ENCODE data around the gene OR5T1. TPM values are rescaled to one million over a fixed set of nuclear protein-coding genes. Genes with fewer than 3 reads are reported as not detected.

The OR5T1 gene
- not detected for total RNA-seq

DNA sequence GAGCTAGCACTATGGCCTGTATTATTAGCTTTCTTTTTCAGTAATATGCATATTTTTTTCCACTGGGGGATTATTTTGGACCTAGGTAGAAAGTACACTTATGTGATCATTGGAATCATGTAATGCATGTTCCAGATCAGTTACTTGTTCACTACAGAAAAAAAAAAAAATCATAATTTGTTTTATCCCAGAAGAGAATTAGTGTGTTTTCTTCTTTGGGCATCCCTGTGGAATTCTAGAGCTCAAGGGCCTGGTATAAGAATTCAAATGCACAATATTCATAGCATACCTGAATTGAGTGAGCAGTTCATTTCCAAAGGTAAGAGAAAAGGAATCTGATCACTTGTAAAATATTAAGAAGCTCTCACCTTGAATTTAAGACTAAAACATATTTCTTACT lies at the start of gene OR5T1:
Gene OR5T1 (plus strand): TSS at position 301 of the 400 bp plus-strand sequence. CDS start 1,485 bp downstream, outside the sequence.
- DNase-seq, result no peak

DNA sequence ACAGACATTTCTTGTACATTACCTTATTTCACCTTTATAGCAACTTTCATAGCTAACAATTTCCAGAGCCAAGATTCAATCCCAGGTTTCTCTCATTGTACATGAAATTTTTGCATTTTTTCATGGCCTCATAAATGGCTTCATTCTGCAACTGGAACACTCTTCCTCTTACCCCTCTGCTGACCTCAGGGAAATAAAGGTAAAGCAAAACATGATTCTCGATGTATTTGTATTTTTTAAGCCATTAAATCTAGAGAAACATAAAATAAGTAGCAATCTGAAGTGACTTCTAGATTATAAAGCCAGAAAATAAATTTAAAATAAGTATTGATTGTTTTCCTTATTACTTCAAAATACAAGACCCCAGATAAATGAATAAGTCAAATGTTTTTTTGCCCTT lies 39.8 kb upstream of the OR5T1 start, which contains the start of gene OR5T2:
Gene OR5T2 (minus strand): TSS at position 101 of the 400 bp plus-strand sequence. CDS start 1,193 bp downstream, outside the sequence.
- H3K27ac Mint-ChIP-seq, result no peak within 1 kb of the TSS
- H3K27me3 Mint-ChIP-seq (ENCODE audit: low read depth), result no peaks in the 10 kb centered on the region
- no peak for DNase-seq
- H3K36me3 Mint-ChIP-seq (ENCODE audit: low read depth), result no peaks in the 10 kb centered on the region
- intact Hi-C loops (cut with micrococcal nuclease), result no loop called here
- H3K4me1 Mint-ChIP-seq (ENCODE audit: low read depth), result no peaks in the 10 kb centered on the region
- H3K4me3 Mint-ChIP-seq, result no peak within 1 kb of the TSS
- peaks cover 8% of the 10 kb centered on the region for H3K9me3 Mint-ChIP-seq
- CTCF ChIA-PET, result no interaction called here

More for the DNA sequence above, at the start of gene OR5T1:
- Mint-ChIP-seq H3K9me3 (peaks cover 14% of the 10 kb centered on the region), H3K4me3 (no peak within 1 kb of the TSS), H3K27me3 (ENCODE audit: low read depth) (no peaks in the 10 kb centered on the region), H3K27ac (no peak within 1 kb of the TSS), H3K4me1 (ENCODE audit: low read depth) (no peaks in the 10 kb centered on the region), H3K36me3 (ENCODE audit: low read depth) (no peaks in the 10 kb centered on the region)
- CTCF ChIA-PET, result interaction anchor here (0.6 kb wide), 1 partner anchor 476 kb away, joined by 3 read pairs; no protein-coding TSS in a partner anchor
- intact Hi-C loops (cut with micrococcal nuclease), result no loop called here

DNA sequence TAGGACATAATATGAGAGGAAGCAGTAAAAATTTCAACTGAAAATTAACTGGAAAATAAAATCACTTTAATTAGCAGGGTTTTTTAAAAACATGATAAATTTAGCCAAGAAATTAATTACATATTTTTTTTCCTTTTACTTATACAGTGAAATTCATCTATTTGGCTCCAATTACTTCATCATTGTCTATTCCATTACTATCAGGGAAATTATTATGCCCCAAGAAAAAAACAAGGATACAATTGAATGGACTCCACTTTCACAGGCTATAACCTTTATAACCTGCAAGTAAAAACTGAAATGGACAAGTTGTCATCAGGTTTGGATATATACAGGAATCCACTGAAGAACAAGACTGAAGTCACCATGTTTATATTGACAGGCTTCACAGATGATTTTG lies 22.0 kb upstream of the OR5T1 start, which contains the start of gene OR5T3:
Gene OR5T3 (plus strand): TSS at position 301 of the 400 bp plus-strand sequence. CDS start 0 bp downstream, at position 301.
- intact Hi-C loops (cut with micrococcal nuclease), result no loop called here
- peaks cover 7% of the 10 kb centered on the region for H3K9me3 Mint-ChIP-seq
- CTCF ChIA-PET, result no interaction called here
- no peak within 1 kb of the TSS for H3K4me3 Mint-ChIP-seq
- no peak for DNase-seq
- no peaks in the 10 kb centered on the region for H3K27me3 Mint-ChIP-seq (ENCODE audit: low read depth)
- H3K4me1 Mint-ChIP-seq (ENCODE audit: low read depth), result no peaks in the 10 kb centered on the region
- H3K36me3 Mint-ChIP-seq (ENCODE audit: low read depth), result no peaks in the 10 kb centered on the region
- H3K27ac Mint-ChIP-seq, result no peak within 1 kb of the TSS

DNA sequence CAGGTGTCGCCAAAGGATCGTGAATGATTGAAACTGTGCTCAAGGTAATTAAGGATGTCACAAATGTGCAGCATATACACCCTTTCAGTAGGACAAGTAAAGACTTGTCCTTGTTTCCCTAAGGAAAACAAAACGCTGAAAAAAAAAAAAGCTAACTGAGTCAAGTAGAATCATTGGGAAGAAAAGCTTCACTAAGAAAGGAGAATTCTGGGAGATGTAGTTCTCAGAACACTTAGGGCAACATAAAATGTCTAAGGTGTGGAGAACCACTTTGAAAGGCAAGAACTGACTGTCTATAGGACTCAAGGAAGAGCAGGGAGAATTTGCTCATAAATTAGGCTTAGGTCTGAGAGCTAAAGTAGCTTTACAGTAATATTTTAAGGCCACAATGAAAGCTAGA lies 2.9 kb upstream of the OR5T1 start:
- H3K27me3 Mint-ChIP-seq (ENCODE audit: low read depth), result no peaks in the 10 kb centered on the region
- intact Hi-C loops (cut with micrococcal nuclease), result no loop called here
- no peak overlapping the region for H3K4me3 Mint-ChIP-seq
- H3K4me1 Mint-ChIP-seq (ENCODE audit: low read depth), result no peaks in the 10 kb centered on the region
- no peak for DNase-seq
- CTCF ChIA-PET, result no interaction called here
- peaks cover 13% of the 10 kb centered on the region for H3K9me3 Mint-ChIP-seq
- no peak overlapping the region for H3K27ac Mint-ChIP-seq
- H3K36me3 Mint-ChIP-seq (ENCODE audit: low read depth), result no peaks in the 10 kb centered on the region

DNA sequence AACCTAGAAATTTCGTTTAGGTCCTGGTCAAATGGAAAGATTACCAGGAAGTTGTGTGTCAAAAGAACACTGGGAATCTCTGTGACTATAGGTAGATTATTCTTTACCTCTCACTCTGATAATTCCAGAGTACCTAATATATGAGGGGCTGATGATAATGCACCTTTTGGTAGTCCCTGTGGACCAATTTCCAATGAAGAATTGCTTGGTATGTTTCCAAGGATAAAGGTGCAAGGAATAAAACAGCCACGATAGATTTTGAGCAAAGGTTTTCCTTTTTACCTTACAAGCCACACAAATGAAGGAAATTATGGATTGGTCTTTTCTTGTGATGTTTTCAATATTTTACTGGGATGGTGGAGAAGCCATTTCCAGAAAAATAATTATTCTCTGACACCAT lies 18.2 kb downstream of the OR5T1 start, which contains the start of gene OR8H1:
Gene OR8H1 (minus strand): TSS at position 101 of the 400 bp plus-strand sequence. CDS start 1,192 bp downstream, outside the sequence.
- intact Hi-C loops (cut with micrococcal nuclease), result no loop called here
- H3K27ac Mint-ChIP-seq, result no peak within 1 kb of the TSS
- H3K4me1 Mint-ChIP-seq (ENCODE audit: low read depth), result no peaks in the 10 kb centered on the region
- H3K36me3 Mint-ChIP-seq (ENCODE audit: low read depth), result no peaks in the 10 kb centered on the region
- CTCF ChIA-PET, result no interaction called here
- no peaks in the 10 kb centered on the region for H3K27me3 Mint-ChIP-seq (ENCODE audit: low read depth)
- H3K4me3 Mint-ChIP-seq, result no peak within 1 kb of the TSS
- peaks cover 6% of the 10 kb centered on the region for H3K9me3 Mint-ChIP-seq
- no peak for DNase-seq

DNA sequence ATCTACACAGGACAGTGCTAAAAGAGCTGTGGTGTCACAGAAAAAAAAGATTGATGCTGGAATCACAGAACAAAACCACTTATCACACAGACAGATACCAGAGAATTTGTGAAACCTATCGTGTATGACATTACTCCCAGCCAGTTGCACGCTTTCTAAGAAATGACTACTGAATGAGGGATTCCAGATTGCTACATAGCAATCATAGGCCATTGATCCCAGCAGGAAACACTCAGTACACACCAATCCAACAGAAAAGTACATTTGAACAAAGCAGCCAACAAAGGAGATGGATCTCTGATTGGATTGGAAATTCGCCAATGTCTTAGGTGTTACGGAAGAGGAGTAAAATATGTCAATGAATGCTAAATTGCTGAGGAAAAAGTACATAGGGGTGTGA lies 22.9 kb downstream of the OR5T1 start:
- CTCF ChIA-PET, result no interaction called here
- Mint-ChIP-seq H3K4me1 (ENCODE audit: low read depth) (no peaks in the 10 kb centered on the region), H3K36me3 (ENCODE audit: low read depth) (no peaks in the 10 kb centered on the region), H3K4me3 (no peak overlapping the region), H3K27ac (no peak overlapping the region), H3K9me3 (peaks cover 2% of the 10 kb centered on the region), H3K27me3 (ENCODE audit: low read depth) (no peaks in the 10 kb centered on the region)
- DNase-seq, result no peak
- intact Hi-C loops (cut with micrococcal nuclease), result no loop called here

DNA sequence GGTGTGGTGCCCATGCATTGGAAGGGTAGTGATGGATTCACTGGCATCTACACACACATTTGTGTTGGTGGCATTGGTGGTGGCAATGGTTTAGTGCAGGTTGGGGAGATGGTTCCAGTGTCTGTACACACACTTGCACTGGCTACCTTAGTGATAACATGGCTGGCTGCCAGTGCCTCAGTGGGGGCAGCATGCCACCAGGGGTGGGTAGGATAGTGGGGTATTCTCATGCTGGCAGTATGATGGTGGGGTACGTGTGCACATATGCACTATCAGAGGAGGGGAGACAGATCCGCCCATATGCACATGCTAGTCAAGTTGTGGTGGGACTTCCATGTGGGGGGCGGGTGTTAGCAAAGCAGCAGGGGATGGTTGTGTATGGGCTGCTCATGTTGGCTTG lies 33.9 kb downstream of the OR5T1 start:
- intact Hi-C loops (cut with micrococcal nuclease), result no loop called here
- Mint-ChIP-seq H3K9me3 (peaks cover 6% of the 10 kb centered on the region), H3K27me3 (ENCODE audit: low read depth) (no peaks in the 10 kb centered on the region), H3K27ac (no peak overlapping the region), H3K4me1 (ENCODE audit: low read depth) (no peaks in the 10 kb centered on the region), H3K4me3 (no peak overlapping the region), H3K36me3 (ENCODE audit: low read depth) (no peaks in the 10 kb centered on the region)
- CTCF ChIA-PET, result no interaction called here
- no peak for DNase-seq

DNA sequence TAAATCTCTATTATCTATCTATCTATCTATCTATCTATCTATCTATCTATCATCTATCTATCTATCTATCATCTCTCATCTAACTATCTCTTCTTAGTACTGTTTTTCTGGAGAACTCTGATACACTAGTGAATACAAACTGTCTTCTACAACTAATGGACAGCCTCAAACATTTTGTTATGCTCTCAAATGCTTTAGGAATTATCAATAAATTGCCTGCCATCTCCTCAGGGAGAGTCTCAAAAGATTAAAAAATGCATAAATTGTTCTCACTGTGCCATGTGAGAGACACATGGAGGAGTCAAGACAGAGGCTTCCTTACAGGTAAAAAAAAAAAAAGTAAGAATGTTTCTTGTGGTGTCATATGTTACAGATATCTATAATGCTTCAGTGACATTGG lies 40.9 kb downstream of the OR5T1 start, which contains the start of gene OR8K3:
Gene OR8K3 (plus strand): TSS at position 301 of the 400 bp plus-strand sequence. CDS start 3,163 bp downstream, outside the sequence.
- H3K9me3 Mint-ChIP-seq, result peaks cover 5% of the 10 kb centered on the region
- H3K27ac Mint-ChIP-seq, result no peak within 1 kb of the TSS
- intact Hi-C loops (cut with micrococcal nuclease), result no loop called here
- DNase-seq, result no peak
- H3K36me3 Mint-ChIP-seq (ENCODE audit: low read depth), result no peaks in the 10 kb centered on the region
- no peak within 1 kb of the TSS for H3K4me3 Mint-ChIP-seq
- no peaks in the 10 kb centered on the region for H3K4me1 Mint-ChIP-seq (ENCODE audit: low read depth)
- no peaks in the 10 kb centered on the region for H3K27me3 Mint-ChIP-seq (ENCODE audit: low read depth)
- CTCF ChIA-PET, result no interaction called here

Other genes with a start within 250 kb of the OR5T1 start
- gene OR5AS1, start 246.5 kb upstream of the OR5T1 start, total RNA-seq, result not detected
- gene OR8I2, start 180.8 kb upstream of the OR5T1 start, total RNA-seq, result not detected
- gene OR8H2, start 170.5 kb upstream of the OR5T1 start, total RNA-seq, result not detected
- not detected for gene OR8H3, start 151.8 kb upstream of the OR5T1 start, total RNA-seq
- gene OR8J3, start 134.0 kb upstream of the OR5T1 start, total RNA-seq, result not detected
- not detected for gene OR8K5, start 113.8 kb upstream of the OR5T1 start, total RNA-seq
- gene OR5J2, start 97.5 kb upstream of the OR5T1 start, total RNA-seq, result not detected
- gene OR5T2, start 39.9 kb upstream of the OR5T1 start, total RNA-seq, result not detected
- gene OR5T3, start 21.9 kb upstream of the OR5T1 start, total RNA-seq, result not detected
- not detected for gene OR8H1, start 18.1 kb downstream of the OR5T1 start, total RNA-seq
- gene OR8K3, start 41.0 kb downstream of the OR5T1 start, total RNA-seq, result not detected
- not detected for gene OR8K1, start 71.9 kb downstream of the OR5T1 start, total RNA-seq
- gene OR8J1, start 80.1 kb downstream of the OR5T1 start, total RNA-seq, result not detected
- not detected for gene OR8U1, start 101.5 kb downstream of the OR5T1 start, total RNA-seq
- gene OR5AL1, start 138.5 kb downstream of the OR5T1 start, total RNA-seq, result not detected
- gene OR5M3, start 199.2 kb downstream of the OR5T1 start, total RNA-seq, result not detected
- not detected for gene OR5M8, start 217.2 kb downstream of the OR5T1 start, total RNA-seq

Measured in activated naive CD4-positive, alpha-beta T cell treated with anti-CD3 and anti-CD28 coated beads for 36 hours (primary cell).